ENCODE measurements around the gene RGS17.

The RGS17 gene

DNA sequence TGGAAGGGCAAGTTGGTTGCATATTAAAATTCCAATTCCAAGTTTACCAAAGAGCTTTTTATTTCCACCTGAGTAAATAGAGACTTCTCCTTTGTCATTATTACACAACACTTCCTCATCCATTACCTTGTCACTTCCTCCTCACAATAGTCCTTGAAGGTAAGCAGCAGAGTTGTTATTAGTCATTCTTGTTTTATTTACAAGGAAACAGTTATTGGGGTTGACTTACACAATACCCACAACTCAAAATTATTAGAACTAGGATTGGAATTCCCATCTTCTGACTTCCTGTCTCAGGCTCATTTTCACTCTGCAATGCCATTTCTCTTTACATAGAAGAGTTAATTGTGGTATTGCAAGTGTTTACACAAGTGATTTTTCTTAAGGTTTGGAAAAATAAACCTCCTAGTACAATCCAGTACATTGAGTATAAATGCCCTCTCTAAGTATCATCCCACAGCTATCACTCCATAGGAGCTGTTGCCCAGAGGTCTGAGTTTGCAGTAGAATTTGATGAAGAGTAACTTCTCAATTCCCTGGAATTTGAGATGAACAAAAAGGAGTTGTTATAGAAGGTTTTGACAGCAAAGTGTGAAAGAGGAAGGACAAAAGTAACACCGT is 99.6 kb downstream of the RGS17 start:
- no peak overlapping the region for H3K4me3 ChIP-seq (ENCODE audit: low read length)
- peak; percentile 85 for DNase-seq (ENCODE audit: low read depth)
- TF ChIP-seq, protein P1, sequence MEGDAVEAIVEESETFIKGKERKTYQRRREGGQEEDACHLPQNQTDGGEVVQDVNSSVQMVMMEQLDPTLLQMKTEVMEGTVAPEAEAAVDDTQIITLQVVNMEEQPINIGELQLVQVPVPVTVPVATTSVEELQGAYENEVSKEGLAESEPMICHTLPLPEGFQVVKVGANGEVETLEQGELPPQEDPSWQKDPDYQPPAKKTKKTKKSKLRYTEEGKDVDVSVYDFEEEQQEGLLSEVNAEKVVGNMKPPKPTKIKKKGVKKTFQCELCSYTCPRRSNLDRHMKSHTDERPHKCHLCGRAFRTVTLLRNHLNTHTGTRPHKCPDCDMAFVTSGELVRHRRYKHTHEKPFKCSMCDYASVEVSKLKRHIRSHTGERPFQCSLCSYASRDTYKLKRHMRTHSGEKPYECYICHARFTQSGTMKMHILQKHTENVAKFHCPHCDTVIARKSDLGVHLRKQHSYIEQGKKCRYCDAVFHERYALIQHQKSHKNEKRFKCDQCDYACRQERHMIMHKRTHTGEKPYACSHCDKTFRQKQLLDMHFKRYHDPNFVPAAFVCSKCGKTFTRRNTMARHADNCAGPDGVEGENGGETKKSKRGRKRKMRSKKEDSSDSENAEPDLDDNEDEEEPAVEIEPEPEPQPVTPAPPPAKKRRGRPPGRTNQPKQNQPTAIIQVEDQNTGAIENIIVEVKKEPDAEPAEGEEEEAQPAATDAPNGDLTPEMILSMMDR (IDR thresholded peaks at IDR 0.05; ENCODE audit: insufficient read depth, low read depth, low read length, missing control alignments), result no peak

DNA sequence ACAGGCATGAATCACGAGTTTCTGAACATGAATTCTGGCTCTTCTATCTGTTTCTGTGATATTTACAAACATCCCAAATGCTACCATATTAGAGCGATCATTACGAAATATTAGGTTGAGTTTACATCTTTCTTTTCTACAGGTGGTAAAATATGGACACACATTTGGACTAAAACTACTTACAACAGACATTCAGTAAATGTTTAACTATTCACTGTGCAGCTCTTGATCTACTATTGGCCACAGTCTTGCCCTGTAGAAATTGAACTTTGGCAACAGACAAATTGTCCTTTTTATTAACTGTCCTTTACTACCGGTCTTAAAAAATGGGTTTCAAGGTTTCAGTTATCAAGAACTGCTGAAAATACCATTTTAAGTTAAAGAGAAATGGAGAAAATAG is 102.1 kb downstream of the RGS17 start:
- DNase-seq (ENCODE audit: low read depth), result no peak
- H3K4me3 ChIP-seq (ENCODE audit: low read length), result no peak overlapping the region
- TF ChIP-seq, protein P1 (IDR thresholded peaks at IDR 0.05; ENCODE audit: insufficient read depth, low read depth, low read length, missing control alignments), result no peak

DNA sequence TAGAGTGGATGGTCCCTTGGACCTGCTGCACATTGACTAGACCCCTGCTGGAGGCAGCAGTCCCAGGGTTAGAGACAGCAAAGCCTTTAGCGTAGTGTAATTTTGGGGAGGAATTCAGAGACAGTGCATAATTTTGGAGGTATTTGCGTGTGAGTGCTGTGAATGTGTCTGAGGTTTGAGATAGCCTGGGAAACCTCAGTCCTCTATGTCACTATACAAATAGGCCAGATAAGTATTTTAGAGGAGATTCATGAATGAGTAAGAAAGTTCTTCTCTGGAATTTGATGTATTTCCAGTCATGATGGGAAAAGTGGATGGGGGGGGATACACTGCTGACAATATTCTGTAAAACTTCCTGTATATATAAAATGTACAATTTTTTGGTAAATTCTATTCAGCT is 102.8 kb downstream of the RGS17 start:
- TF ChIP-seq, protein P1 (IDR thresholded peaks at IDR 0.05; ENCODE audit: insufficient read depth, low read depth, low read length, missing control alignments), result no peak
- H3K4me3 ChIP-seq (ENCODE audit: low read length), result no peak overlapping the region
- DNase-seq (ENCODE audit: low read depth), result no peak

DNA sequence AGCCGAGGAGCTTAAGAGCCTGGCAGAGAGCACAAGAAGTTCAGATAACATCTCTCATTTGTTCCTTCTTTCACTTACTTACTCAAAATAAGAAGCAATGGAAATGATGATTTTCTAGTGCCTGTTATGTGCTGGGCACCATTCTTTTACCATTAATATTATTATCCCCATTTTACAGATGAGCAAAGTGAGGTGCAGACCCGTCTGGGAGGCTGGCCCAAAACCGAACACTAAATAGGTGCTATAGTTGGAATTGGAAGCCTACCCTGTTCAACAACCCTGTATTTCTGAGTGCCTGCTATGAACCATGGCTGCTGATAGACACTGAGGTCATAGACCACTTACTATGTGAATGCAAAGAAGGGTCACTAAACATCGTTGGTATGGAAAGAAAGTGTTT is 103.6 kb downstream of the RGS17 start:
- no peak for DNase-seq (ENCODE audit: low read depth)
- H3K4me3 ChIP-seq (ENCODE audit: low read length), result no peak overlapping the region
- TF ChIP-seq, protein P1 (IDR thresholded peaks at IDR 0.05; ENCODE audit: insufficient read depth, low read depth, low read length, missing control alignments), result no peak

DNA sequence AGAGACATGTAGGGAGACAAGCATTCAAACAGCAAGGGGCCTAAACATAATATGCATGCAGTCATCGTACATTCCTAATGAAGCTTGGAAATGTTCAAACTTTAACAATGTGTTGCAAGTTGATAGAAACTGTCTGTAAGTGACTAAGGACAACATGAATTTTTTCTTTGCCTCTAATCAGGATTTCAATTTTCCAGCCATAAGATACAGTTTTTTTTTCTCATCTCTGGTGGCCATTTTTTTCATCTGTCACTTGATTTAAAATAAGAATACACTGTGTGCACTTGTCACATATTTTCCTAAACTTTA is 106.4 kb downstream of the RGS17 start:
- DNase-seq (ENCODE audit: low read depth), result no peak
- no peak overlapping the region for H3K4me3 ChIP-seq (ENCODE audit: low read length)
- TF ChIP-seq, protein P1 (IDR thresholded peaks at IDR 0.05; ENCODE audit: insufficient read depth, low read depth, low read length, missing control alignments), result no peak

DNA sequence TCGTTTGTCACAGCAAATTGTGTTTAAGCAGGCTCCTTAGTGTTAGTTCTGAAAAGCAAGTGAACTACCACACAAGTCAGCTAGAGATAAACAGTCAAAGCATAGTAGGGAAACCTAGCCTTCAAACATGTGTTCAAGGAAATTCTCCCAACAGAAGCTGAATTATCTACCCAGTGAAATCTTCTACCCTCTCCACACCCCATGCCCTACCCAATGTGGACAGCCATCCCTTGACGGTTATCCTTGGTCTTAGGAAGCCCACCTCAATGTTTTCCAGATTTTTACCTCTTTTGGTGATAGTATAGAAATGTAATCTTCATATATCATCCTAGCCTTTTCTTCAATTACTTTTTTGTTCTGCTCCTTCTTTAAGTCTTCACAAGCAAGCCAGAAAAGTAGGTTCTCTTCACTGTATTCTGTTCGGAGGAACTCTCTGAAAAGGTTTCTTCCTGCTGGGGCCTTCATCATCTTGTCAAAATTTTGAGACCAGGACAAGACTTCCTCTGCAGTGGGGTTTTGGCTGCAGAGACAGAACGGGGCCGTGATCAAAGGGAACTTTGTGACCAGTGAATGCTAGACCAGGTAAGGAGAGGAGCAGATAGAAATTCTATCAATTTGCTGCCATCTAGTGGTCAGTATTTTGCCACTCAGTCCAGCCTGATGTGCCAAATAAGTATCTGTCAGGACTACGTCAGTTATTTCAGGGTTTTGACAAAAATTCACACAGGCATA is 106.9 kb downstream of the RGS17 start:
- peak; percentile 72 for DNase-seq (ENCODE audit: low read depth)
- TF ChIP-seq, protein P1 (IDR thresholded peaks at IDR 0.05; ENCODE audit: insufficient read depth, low read depth, low read length, missing control alignments), result peak; percentile 79
- no peak overlapping the region for H3K4me3 ChIP-seq (ENCODE audit: low read length)

DNA sequence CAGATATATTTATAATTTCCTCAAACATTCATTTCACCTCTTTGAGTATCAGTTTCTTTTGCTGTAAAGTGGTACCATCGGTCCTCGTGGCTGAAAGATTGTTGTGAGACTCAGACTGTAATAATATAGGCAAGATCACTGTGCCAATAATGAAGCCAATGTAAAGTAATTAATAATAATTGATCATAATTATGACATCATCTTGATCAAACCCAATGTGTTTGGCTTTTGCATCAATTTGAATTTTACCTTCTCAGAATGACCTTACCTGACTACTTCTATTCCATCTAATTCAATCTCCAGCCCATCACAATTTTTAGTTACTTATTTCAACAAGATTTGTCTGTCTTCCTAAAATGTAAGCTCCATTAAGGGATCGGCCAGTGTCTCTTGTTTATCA is 112.7 kb downstream of the RGS17 start:
- TF ChIP-seq, protein P1 (IDR thresholded peaks at IDR 0.05; ENCODE audit: insufficient read depth, low read depth, low read length, missing control alignments), result no peak
- DNase-seq (ENCODE audit: low read depth), result no peak

More for the DNA sequence above, 112.7 kb downstream of the RGS17 start:
- no peak overlapping the region for H3K4me3 ChIP-seq (ENCODE audit: low read length)

All from epithelial cell of esophagus (primary cell).